ENCODE results near the gene MXRA5.

MXRA5 gene

DNA sequence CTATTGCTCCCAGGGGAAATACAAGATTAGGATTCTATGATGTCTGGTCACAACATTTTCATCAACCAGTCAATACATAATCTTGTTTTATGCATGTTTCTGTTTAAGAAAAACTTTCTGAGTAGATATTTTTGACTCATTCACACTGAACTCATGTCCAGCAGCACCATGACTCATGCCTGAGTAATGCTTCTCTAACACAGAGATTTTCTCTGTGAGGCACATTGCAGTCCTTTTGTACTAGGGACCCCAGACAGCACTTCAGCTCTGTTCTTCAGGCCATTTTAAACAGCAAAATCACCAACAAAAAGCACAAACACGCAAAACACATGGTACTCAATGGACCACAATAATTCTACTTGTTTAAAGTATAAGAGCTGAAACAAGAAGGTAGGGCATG lies 83.6 kb downstream of the MXRA5 start:
- DNase-seq (ENCODE audit: low read depth in 1 of 2, low spot score in 1 of 2) = no peak
- no peak for TF ChIP-seq JUND (IDR thresholded peaks at IDR 0.05; ENCODE audit: low read depth)
- in situ Hi-C loops (cut with HindIII; ENCODE audit: low pct_unique_long_range_greater_than_20kb, low sequenced_read_pairs) = no loop called here
